A549 (cell line): ENCODE data around the gene PTPRN2. TPM values are rescaled to one million over a fixed set of nuclear protein-coding genes. Genes with fewer than 3 reads are reported as not detected.

Experiments used
- ATAC-seq, 2 experiments: fragments of 200-7000 bp in 1 of 2; fragments of >200 bp in 1 of 2; cut with Nextera tagmentation in 1 of 2; cut with Tn5 transposase in 1 of 2; 3 replicates each; pipeline versions ENCODE4 v1.8.0 to v1.9.1; 2018 to 2020; ENCODE audit warnings: mild to moderate bottlenecking in 1 of 2, moderate library complexity in 1 of 2
- CTCF ChIA-PET: fragments of 300-600 bp; sonication (Branson Sonifier 250); formaldehyde crosslinking; extraction: SDS; loops from one replicate; lab custom pipeline; 2021; ENCODE audit warnings: antibody characterized with exemption, inconsistent platforms; lab: Yijun Ruan, JAX
- POLR2A ChIA-PET: fragments of 350-600 bp; formaldehyde crosslinking; extraction: SDS; loops from one replicate; lab custom pipeline; 2021; ENCODE audit warnings: antibody characterized with exemption, inconsistent platforms; lab: Yijun Ruan, JAX
- DNase-seq, 2 experiments: peaks; one replicate each; pipeline versions ENCODE4 v3.0.0 to v3.0.0-alpha.2; 2011 to 2016; ENCODE audit warnings: low read depth in 1 of 2, low spot score in 1 of 2
- FAIRE-seq: peaks from 2 replicates; lab custom pipeline; 2011; peaks lifted over from hg19 to GRCh38; lab: Jason Lieb, UNC
- H3K27ac ChIP-seq, 2 experiments: fragments of >200 bp; sonication (Bioruptor Twin); formaldehyde crosslinking; 3 replicates each; pipeline ENCODE4 v1.5.1; 2016 to 2017
- H3K4me1 ChIP-seq: fragments of >200 bp; sonication (Bioruptor Twin); formaldehyde crosslinking; 3 replicates; pipeline ENCODE4 v1.6.1; 2016
- H3K4me2 ChIP-seq: fragments of >200 bp; sonication (Bioruptor Twin); formaldehyde crosslinking; 3 replicates; pipeline ENCODE4 v1.6.1; 2016
- H3K4me3 ChIP-seq: fragments of >200 bp; sonication (Bioruptor Twin); formaldehyde crosslinking; 3 replicates; pipeline ENCODE4 v1.5.1; 2016
- H3K9me3 ChIP-seq: fragments of >200 bp; sonication (Bioruptor Twin); formaldehyde crosslinking; 3 replicates; pipeline ENCODE4 v1.6.1; 2016
- CBX8 ChIP-seq: fragments of 200-600 bp; sonication (generic); IDR thresholded peaks from 2 replicates; pipeline ENCODE4 v1.6.1; 2016
- EHMT2 ChIP-seq: fragments of 200-600 bp; sonication (generic); IDR thresholded peaks from 2 replicates; pipeline ENCODE4 v1.6.1; 2016; ENCODE audit warnings: antibody characterized with exemption, low read depth, mild to moderate bottlenecking, moderate library complexity
- ESRRA ChIP-seq: fragments of 150-350 bp; IDR thresholded peaks from 2 replicates; pipeline ENCODE4 v1.6.1; 2014; ENCODE audit warnings: mild to moderate bottlenecking, low read length, borderline replicate concordance
- FOSB ChIP-seq: fragments of 250-450 bp; sonication (Bioruptor Pico); IDR thresholded peaks from 2 replicates; pipeline ENCODE4 v1.5.0; 2020; ENCODE audit warnings: mild to moderate bottlenecking, moderate library complexity
- HOXB5 ChIP-seq: fragments of 250-450 bp; sonication (Bioruptor Pico); IDR thresholded peaks from 2 replicates; pipeline ENCODE4 v1.5.0; 2020; ENCODE audit warnings: mild to moderate bottlenecking, moderate library complexity
- KDM1A ChIP-seq: fragments of 200-600 bp; sonication (generic); IDR thresholded peaks from 2 replicates; pipeline ENCODE4 v1.6.1; 2016; ENCODE audit warnings: low read depth, mild to moderate bottlenecking
- NPAS2 ChIP-seq: fragments of 250-450 bp; sonication (Bioruptor Pico); IDR thresholded peaks from 2 replicates; pipeline ENCODE4 v1.8.0; 2022; ENCODE audit warnings: mild to moderate bottlenecking, moderate library complexity, borderline replicate concordance
- PHF8 ChIP-seq: fragments of 200-600 bp; sonication (generic); IDR thresholded peaks from 2 replicates; pipeline ENCODE4 v1.6.1; 2016; ENCODE audit warnings: low read depth, mild to moderate bottlenecking, antibody characterized with exemption, moderate library complexity, borderline replicate concordance
- POLR2AphosphoS2 ChIP-seq: conservative IDR thresholded peaks from 2 replicates; pipeline ENCODE4 v1.6.1; 2012; ENCODE audit warnings: low read length, improper control_type of control experiment, inconsistent platforms
- RARB ChIP-seq: fragments of 250-450 bp; sonication (Bioruptor Pico); IDR thresholded peaks from 2 replicates; pipeline ENCODE4 v1.8.0; 2021; ENCODE audit warnings: mild to moderate bottlenecking, moderate library complexity
- RCOR1 ChIP-seq: fragments of 150-350 bp; IDR thresholded peaks from 2 replicates; pipeline ENCODE4 v1.6.1; 2014; ENCODE audit warnings: antibody characterized with exemption, low read length, low read depth
- RNF2 ChIP-seq: fragments of 200-600 bp; sonication (generic); IDR thresholded peaks from 2 replicates; pipeline ENCODE4 v1.6.1; 2016; ENCODE audit warnings: low read depth, mild to moderate bottlenecking, antibody characterized with exemption, moderate library complexity, borderline replicate concordance
- SMC3 ChIP-seq: fragments of >200 bp; sonication (Bioruptor Twin); formaldehyde crosslinking; IDR thresholded peaks from 3 replicates; pipeline ENCODE4 v1.6.1; 2018; ENCODE audit warnings: inconsistent platforms
- TFCP2L1 ChIP-seq: fragments of 250-450 bp; sonication (Bioruptor Pico); IDR thresholded peaks from 2 replicates; pipeline ENCODE4 v1.5.0; 2021; ENCODE audit warnings: mild to moderate bottlenecking
- TP53 ChIP-seq: fragments of 250-450 bp; sonication (Bioruptor Pico); IDR thresholded peaks from 2 replicates; pipeline ENCODE4 v1.5.0; 2021; ENCODE audit warnings: mild to moderate bottlenecking, moderate library complexity
- ZFP36 ChIP-seq: fragments of 450-650 bp; IDR thresholded peaks from 2 replicates; pipeline ENCODE4 v1.6.1; 2014; ENCODE audit warnings: borderline replicate concordance; ENCODE audit not compliant: partially characterized antibody
- ZSCAN20 ChIP-seq: fragments of 250-450 bp; sonication (Bioruptor Pico); IDR thresholded peaks from 2 replicates; pipeline ENCODE4 v1.8.0; 2022; ENCODE audit warnings: mild to moderate bottlenecking, moderate library complexity
- WGBS: methylation state at CpG from one replicate; pipeline ENCODE4 v1.1.6; 2017; ENCODE audit errors: missing lambda C conversion rate; 5-methylcytosine and 5-hydroxymethylcytosine counted together
- polyA plus RNA-seq, 4 experiments: library from polyadenylated mRNA; depleted of rRNA in 3 of 4; stranded (reverse); fragments of >200 nt; fragmentation: RNase III in 1 of 4; extraction: RNeasy Plus Mini Kit Qiagen cat#74134 plus additional on column Dnase treatment in 1 of 4; gene quantifications; 2 replicates in 3 of 4; 3 replicates in 1 of 4; pipeline ENCODE4 v1.2.3, GENCODE V29; 2011 to 2017
- TF ChIP-seq, protein P1 (sequence below): fragments of >200 bp; sonication (Bioruptor Twin); formaldehyde crosslinking; IDR thresholded peaks from 3 replicates; pipeline ENCODE4 v1.6.1; 2016

PTPRN2 gene
- polyA plus RNA-seq, 2 of the 4 experiments (the other 2 are of a cell fraction): 0.41 to 1.2 TPM

DNA sequence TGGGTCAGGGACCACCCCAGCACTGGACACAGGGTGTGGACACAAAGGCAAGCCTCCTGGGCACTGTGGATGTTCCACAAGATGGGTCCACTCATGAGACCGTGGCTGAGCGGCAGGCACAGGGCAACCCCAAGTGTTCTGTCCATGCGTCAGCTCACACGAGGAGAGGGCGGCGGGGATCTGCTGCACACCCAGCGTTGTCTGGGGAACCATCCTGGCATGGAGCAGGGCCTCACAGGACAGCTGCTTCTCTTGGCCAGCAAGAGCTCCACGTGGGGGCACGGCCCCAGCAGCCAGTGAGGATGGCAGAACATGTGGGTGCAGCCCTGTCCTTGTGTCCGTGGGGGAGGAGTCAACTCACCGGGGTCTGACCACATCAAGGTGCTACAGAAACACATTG is 195.4 kb downstream of the PTPRN2 start:
- TF ChIP-seq PHF8: no peak
- no peak for TF ChIP-seq EHMT2
- TF ChIP-seq NPAS2: no peak
- no peak for TF ChIP-seq HOXB5 (CRISPR knock-in tag)
- TF ChIP-seq, all 56 proteins: peak for 0
- no peak overlapping the region for H3K27ac ChIP-seq
- DNase-seq: no peak
- peaks cover 14% of the 10 kb centered on the region for H3K4me1 ChIP-seq
- CTCF ChIA-PET: no interaction called here
- no peak overlapping the region for H3K4me3 ChIP-seq
- POLR2A ChIA-PET: no interaction called here
- H3K9me3 ChIP-seq: no peaks in the 10 kb centered on the region
- H3K4me2 ChIP-seq: no peak overlapping the region
- WGBS: 78% methylated on average over 10 of the region's 11 CpGs
- ATAC-seq: no peak
- no peak for FAIRE-seq

DNA sequence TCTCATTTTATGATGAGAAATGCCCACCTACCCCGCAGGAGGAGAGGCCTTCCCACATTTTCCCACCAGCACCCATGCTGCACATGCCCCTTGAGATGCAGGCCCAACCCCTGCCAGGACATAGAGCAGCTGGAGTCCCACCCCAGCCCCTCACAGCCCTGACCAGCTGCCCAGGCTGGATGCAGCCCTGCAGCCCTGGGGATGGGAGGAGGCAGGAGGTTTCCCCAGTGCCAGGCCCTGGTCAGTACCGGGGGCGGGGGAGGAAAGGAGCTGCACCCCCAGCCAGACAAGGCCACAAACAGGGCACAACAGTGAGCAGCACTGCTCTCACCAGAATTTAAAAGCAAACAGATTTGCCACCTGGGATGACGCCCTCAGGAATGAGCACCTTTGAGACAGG is 196.1 kb downstream of the PTPRN2 start:
- POLR2A ChIA-PET: no interaction called here
- no peak for ATAC-seq
- TF ChIP-seq POLR2AphosphoS2 (no peak), CBX8 (no peak)
- Histone ChIP-seq H3K9me3 (no peaks in the 10 kb centered on the region), H3K4me3 (no peak overlapping the region), H3K27ac (no peak overlapping the region), H3K4me1 (peaks cover 7% of the 10 kb centered on the region), H3K4me2 (no peak overlapping the region)
- 71% methylated on average over 3 of the region's 4 CpGs for WGBS
- DNase-seq: no peak
- CTCF ChIA-PET: interaction anchor here (1.0 to 1.2 kb wide), 2 partner anchors 16 to 18 kb away, joined by 3 to 4 read pairs; no protein-coding TSS in a partner anchor
- FAIRE-seq: no peak

DNA sequence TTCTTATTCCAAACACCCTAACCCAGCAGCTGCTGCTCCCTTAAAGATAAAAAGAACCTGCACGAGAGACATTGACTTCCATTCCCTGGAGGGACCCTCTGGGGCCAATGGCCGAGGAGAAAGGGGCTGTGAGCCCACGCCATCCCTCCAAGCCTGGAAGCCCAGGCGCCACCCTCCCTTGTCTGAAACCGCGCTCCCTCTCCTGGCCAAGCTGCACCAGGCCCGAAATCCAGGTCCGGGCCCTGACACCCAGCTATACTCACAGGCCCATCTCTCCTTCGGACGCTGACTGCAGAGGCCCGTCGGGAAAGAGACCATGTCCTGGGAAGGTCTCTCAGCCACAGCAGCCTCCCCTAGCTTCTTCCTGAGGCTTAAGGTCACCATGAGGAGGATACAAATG is 196.5 kb downstream of the PTPRN2 start:
- TF ChIP-seq RNF2: no peak
- WGBS: 84% methylated on average over 12 of the region's 12 CpGs
- POLR2A ChIA-PET: no interaction called here

DNA sequence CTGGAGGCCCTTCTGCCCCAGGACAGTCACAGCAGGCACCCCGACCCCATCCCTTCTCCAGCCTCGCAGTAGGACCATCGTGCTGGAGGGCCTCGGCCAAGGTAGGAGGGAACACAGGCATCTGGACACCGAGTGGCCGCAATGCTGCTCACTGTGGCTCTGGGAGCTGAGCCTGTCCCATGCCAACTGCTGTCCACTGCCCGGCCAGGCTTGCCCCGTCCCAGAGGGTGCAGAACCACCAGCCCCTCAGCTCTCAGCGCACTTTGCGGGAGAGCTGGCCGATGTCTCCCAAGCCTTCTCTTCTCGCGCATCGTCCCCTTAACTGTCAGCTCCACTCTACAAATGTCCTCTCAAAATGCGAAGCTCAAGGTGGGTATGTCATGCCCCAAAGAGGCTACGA is 197.2 kb downstream of the PTPRN2 start:
- Histone ChIP-seq H3K9me3 (no peaks in the 10 kb centered on the region), H3K27ac (no peak overlapping the region), H3K4me2 (no peak overlapping the region), H3K4me1 (no peaks in the 10 kb centered on the region)
- FAIRE-seq (no peak), ATAC-seq (no peak), DNase-seq (no peak)
- TF ChIP-seq TP53 (CRISPR knock-in tag) (no peak), TFCP2L1 (CRISPR knock-in tag) (no peak), FOSB (CRISPR knock-in tag) (no peak), ZSCAN20 (CRISPR knock-in tag) (no peak), RNF2 (no peak), SMC3 (no peak)
- TF ChIP-seq, all 56 proteins: peak for 0
- no peak overlapping the region for H3K4me3 ChIP-seq
- WGBS: 83% methylated on average over 16 of the region's 16 CpGs
- CTCF ChIA-PET: interaction anchor here (1.0 to 1.2 kb wide), 2 partner anchors 16 to 17 kb away, joined by 3 to 4 read pairs; no protein-coding TSS in a partner anchor
- POLR2A ChIA-PET: no interaction called here

More for the DNA sequence above, 196.5 kb downstream of the PTPRN2 start:
- CTCF ChIA-PET: interaction anchor here (1.0 to 1.2 kb wide), 2 partner anchors 16 to 17 kb away, joined by 3 to 4 read pairs; no protein-coding TSS in a partner anchor
- FAIRE-seq: no peak
- ATAC-seq: no peak
- Histone ChIP-seq H3K4me1 (peaks cover 3% of the 10 kb centered on the region; the same call in 1 of the 3 replicates), H3K9me3 (no peaks in the 10 kb centered on the region), H3K4me3 (no peak overlapping the region), H3K4me2 (no peak overlapping the region), H3K27ac (no peak overlapping the region)
- DNase-seq: no peak

DNA sequence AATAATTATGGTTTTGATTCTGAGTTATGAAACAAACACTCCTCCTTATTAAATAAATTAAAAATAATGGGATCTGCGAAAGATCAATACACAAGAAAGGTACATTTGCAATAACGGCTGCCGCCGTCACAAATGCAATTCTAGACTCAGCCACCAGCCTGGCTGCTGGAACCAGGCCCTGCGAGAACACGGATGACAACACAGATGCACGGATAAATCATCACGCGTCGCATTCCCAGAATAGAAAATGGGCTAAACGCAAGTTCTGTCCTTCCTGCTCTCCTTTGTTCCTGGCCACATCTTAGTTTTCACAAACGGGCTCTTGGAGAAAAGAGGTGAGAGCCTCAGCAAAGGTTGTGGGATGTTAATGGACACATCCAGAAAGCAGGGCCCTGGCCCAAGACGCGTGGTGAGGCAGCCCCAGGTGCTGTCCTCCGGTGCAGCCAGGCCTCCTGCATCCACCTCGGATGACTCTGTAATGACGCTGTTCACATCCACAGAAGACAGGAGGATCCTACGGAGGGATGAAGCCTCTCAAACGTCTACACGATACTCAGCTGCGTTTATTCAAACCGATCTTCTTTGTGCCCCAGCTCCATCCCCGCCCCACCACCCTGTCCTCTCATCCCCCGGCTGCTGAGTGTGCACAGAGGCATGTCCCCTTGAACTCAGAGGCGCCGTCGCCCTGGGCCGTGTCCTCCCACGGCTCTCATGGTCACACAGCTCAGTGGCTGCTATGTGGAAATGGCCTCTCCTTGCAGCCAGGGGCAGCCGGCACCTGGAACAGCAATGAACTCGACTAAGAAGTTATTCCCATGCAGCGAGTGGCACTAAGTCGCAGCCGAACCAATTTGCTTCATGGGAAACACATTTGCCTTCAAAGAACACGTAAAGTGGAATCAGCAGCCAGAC is 197.9 kb downstream of the PTPRN2 start:
- CTCF ChIA-PET: no interaction called here
- H3K9me3 ChIP-seq: no peaks in the 10 kb centered on the region
- 80% methylated on average over 28 of the region's 35 CpGs for WGBS

More for the DNA sequence above, 197.9 kb downstream of the PTPRN2 start:
- Histone ChIP-seq H3K4me2 (no peak overlapping the region), H3K4me3 (no peak overlapping the region), H3K27ac (no peak overlapping the region), H3K4me1 (no peaks in the 10 kb centered on the region)
- no peak for DNase-seq
- no peak for FAIRE-seq
- TF ChIP-seq KDM1A (no peak), RARB (CRISPR knock-in tag) (no peak), RCOR1 (no peak), ZSCAN20 (CRISPR knock-in tag) (no peak), ESRRA (no peak), ZFP36 (no peak)
- TF ChIP-seq, protein P1, sequence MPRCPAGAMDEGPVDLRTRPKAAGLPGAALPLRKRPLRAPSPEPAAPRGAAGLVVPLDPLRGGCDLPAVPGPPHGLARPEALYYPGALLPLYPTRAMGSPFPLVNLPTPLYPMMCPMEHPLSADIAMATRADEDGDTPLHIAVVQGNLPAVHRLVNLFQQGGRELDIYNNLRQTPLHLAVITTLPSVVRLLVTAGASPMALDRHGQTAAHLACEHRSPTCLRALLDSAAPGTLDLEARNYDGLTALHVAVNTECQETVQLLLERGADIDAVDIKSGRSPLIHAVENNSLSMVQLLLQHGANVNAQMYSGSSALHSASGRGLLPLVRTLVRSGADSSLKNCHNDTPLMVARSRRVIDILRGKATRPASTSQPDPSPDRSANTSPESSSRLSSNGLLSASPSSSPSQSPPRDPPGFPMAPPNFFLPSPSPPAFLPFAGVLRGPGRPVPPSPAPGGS: no peak
- POLR2A ChIA-PET: no interaction called here
- ATAC-seq: no peak
